HG03135 (cell line): ENCODE measurements around the gene GID8.
A peak's percentile ranks its signal among the peaks of the same experiment; 100 is the strongest.

Source experiments
- ATAC-seq: cut with Tn5 transposase; IDR thresholded peaks from one replicate; pipeline ENCODE4 v1.9.1; 2021; ENCODE audit warnings: mild to moderate bottlenecking, moderate library complexity; ENCODE audit not compliant: unreplicated experiment

The GID8 gene

DNA sequence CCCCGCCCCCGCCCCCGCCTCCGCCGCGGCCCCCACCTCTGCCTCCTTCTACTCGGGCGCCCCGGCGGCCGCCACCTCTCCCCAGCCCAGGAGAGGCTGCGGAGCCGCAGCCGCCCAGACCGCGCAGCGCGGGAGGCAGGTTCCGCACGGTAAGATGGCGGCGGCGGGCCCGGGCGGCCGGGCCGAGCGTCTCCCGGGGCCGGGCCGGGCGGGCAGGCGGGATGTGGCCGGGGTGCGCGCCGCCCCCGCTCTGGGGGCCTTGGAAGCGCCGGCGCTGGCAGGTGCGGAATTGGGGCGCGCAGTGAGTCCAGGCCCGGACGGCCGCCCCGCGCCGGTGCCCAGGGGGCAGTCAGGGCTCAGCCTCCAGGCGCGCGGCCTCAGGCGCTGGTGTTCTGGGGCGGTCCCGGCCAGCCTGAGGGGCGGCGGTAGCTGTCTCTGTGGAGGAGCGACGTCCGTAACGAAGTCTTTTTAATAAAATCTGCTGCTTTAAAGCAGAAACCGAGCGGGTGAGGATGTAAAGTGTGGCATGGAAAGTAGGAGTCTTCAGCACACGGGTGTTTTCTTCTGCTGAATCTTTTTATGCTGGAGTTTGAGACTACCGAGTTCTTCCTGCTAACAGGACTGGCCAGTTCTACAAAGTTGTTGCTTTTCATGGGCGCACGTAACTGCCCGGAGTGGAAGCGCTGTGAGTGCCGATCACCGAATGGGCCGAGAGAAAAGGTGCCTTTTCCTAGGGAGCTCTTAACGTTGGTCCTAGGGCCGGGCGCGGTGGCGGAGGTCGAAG, at the start of gene GID8:
Gene GID8 (plus strand): TSS at position 43 of the 784 bp plus-strand sequence. CDS start 3,356 bp downstream, outside the sequence.
- ATAC-seq: peak; percentile 38

DNA sequence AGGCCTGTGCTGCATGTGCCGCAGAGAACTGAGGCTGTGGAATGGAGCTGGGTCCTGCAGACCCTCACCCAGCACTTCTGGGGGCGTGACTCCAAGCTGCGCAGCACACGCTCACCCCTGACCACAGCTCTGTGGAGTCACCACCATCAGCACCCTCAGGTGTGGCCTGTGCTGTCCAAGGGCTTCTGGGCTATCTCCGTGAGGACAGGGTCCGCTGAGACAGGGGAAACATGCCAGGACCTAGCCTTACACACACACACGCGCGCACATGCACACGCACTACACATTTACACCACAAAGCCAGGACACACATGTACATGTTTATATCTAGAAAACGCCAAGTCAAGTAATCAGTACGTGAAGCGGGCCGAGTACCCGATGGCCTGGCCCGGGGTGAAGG, 49.5 kb upstream of the GID8 start:
- no peak for ATAC-seq

DNA sequence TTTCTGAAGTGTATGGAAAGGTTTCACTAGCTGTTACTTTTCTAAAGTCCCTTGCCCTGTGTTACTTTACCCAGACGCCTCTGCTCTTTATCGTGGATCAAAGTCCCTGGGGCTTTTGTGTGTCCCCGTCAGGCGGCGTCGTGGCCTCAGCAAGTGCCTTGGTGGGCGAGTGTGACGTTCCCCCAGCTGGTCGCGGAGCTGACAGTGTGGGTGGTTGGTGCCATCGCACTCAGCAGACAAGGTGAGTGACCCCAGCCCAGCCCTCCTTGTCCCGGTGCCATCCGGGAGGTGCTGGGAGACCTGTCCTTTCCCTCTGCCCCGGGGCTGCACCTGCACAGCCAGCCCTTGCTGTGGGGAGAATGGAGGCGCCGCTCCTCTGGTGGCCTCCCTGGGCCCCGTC, 49.0 kb upstream of the GID8 start:
- ATAC-seq: no peak

DNA sequence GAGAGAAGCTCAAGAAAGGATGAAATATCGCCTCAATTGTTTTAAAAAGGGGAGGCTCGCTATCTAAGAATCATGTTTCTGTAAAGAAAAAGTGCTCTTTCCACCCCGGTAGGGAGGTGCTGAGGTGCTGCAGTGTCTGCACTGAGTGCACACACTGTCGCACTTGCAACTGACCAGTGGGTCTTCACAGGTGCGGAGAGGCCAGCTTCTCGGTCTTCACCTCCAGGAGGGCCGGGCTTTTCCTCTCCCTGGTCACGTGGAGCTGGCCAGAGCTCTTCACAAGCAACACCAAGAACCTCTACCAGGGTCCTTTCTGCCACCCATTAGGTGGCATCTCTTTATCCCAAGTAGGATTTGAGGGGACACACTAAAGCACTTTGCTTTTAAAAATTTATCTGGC, 48.5 kb upstream of the GID8 start:
- no peak for ATAC-seq

DNA sequence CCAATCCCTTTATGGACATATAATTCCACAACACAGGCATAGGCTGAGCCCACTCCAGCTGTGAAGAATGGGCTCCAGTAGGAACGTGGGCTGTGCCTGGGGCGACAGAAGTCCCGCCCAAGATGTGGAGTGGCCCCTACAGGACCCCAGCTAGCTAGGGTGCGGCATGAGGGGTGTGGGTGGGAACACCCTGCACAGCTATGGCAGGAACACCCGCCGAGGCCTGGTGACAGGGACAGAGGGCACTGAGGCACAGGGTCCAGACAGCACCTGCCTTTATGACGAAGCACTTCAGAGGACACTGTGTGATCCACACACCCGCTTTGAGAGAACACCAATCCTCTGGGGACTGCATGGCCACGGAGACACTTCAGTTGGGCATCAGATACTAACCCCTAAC, 48.1 kb upstream of the GID8 start:
- ATAC-seq: no peak

DNA sequence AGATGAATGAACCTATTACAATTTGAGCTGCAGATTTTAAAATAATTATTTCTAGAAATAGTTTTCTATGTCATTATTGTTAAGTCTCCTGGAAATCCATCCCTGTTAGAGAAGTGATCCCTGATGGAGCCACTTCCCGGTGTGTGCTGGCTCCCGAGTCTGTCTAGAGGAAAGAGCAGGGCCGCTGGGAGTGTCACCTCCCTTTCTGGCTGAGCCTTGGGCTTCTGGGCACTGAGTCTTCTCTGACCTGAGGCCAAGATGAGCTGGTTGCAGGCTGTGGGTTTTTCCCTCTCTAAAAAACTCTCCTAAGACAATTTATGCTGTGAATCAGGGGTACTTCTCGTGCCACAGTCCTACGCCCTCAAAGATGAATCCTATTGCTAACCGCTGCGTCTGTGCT, 47.5 kb upstream of the GID8 start:
- ATAC-seq: no peak

DNA sequence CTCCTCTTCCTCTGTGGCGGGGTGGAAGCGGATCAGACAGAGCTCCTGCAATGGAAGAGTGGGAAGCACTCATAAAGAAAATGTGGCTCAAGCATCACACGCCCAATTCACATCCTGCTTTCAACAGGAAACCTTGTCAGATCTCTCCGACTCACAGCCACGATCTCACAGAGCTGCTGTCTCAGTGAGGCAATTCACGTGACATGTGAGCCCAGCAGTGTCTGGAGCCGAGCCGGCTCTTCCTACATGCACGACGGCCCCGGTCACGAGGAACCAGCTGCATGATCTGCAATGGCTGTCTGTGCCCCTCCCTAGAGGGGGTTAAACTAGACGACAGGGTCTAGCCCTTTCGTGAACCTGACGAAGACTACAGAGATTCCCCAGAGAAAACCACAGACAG, 46.8 kb upstream of the GID8 start:
- ATAC-seq: no peak

DNA sequence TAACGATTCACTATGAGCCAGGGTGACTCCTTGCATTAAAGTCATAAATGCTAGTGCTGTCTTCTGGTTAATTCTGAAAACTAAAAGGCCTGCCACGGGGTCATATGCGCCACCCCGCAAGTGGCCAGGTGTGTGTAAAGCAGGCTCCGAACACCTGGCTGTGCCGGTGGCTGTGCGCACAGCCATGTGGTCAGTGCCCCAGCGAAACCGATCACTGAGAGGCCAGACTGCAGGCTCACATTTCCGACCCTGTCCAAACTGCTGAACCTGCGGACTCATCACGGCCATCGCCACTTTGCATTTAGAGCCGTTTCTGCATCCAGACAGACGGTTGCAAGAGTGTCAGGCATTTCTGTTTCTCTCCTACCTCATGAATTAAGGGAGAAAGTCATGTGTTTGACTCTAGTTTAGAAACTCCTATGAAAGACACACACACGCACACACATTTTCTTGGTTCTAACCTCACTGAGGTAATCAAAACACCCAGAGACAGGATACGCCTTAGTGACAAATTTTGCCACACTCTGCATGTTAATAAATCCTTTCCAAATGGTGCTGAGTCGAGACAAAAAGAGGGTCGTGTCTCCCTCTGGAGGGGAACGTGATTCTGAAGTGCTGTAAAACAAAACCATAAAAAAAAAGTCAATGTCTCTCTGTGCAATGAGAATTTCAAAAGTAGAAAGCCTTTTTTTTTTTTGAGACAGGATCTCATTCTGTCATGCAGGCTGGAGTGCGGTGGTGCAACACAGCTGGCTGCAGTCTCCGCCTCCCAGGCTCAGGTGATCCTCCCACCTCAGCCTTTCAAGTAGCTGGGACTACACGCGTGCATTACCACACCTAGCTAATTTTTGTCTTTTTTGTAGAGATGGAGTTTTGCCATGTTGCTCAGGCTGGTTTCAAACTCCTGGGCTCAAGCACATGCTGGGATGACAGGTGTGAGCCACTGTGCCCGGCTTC, 45.3 kb upstream of the GID8 start:
- no peak for ATAC-seq

DNA sequence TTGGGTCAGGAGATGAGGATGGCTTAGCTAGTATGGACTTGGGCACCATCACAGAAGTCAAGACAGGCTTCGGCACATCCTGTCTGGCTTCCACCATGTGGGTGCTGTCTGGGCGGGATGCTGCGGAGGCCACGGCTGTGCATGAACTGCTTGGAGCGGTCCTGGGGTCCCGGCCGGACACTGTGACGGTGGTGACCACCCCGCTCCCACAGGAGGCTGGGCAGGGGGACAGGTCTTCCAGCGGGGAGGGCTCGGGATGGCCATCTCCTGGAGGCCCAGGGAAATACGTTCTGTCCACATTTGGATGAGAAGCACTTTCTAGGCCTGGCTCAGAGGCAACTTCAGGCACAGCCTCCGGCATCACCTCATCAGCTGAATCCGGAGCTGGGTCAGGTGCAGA, 44.2 kb upstream of the GID8 start:
- ATAC-seq: no peak

DNA sequence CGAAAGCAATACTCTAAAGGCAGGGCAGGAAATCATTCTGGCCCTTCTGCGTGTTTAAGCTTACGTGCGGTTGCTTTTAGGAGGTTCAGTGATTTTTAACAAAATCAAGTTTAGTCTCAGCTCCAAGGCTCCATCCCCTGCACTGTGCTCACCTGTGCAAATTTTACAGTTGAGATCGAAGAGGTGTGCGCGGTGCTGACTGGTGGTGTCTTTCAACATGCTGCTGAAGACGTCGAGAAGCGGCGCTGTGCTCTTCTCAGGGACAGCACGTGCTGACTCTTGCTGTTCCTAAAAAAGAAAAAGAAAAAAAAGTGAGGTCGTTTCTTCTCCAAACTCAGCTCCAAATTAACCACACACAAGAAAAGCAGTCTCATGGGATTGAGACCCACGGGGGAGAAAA, 43.7 kb upstream of the GID8 start:
- ATAC-seq: no peak

DNA sequence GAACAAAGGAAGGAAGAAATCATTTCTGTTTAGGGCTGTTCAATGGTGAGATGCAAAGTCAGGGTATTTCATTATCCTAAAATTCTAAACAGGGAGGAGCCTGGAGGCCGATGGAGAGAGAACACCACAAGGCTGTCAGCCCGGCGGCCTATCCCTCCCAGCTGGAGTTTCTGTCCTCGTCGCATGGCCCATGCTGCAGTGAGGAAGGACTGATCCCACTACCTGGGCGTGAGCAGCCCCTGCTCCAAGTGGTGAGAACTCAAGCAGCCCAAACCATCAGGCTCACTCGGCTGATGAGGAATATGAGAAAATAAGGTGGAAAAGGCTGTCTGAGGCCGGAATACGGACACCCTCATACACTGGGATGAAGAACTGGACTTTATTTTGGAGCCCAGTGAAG, 42.4 kb upstream of the GID8 start:
- no peak for ATAC-seq

DNA sequence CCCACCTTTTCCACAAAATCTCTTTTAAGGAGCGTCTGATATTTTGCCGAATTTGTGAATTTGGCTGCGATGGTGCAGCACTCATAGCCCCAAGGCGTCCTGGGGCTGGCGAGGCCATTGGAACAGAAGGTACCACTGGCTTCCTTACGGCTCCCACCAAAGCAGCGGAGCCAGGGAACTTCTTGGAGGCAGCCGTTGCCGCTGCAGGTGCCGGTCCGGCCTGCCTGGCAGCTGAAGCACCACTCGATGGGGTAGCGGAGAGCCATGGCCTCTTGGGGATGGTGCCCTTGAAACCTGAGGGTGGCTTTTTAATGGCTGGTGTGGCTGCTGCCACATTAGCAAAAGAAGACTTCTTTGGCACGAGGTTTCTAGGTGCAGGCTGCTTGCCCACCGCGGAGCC, 41.4 kb upstream of the GID8 start:
- ATAC-seq: no peak

DNA sequence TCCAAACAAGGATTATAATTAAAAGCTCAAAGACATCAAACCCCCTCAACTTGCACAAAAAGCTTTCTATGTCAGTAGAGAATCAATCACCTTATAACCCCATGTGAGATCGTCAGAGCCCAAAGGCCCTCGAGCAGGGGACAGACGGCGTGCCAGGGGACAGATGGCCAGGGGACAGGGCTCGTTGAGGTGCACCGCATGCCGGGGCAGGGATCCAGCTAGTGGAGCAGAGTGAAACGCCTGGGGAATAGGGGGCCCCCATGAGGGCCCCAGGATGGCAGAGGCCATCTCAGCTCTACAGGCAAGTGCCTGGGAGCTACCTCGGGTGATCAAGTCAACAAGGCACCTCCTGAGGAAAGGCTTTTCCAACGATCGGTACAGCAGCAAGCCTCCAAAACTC, 40.3 kb upstream of the GID8 start:
- no peak for ATAC-seq

DNA sequence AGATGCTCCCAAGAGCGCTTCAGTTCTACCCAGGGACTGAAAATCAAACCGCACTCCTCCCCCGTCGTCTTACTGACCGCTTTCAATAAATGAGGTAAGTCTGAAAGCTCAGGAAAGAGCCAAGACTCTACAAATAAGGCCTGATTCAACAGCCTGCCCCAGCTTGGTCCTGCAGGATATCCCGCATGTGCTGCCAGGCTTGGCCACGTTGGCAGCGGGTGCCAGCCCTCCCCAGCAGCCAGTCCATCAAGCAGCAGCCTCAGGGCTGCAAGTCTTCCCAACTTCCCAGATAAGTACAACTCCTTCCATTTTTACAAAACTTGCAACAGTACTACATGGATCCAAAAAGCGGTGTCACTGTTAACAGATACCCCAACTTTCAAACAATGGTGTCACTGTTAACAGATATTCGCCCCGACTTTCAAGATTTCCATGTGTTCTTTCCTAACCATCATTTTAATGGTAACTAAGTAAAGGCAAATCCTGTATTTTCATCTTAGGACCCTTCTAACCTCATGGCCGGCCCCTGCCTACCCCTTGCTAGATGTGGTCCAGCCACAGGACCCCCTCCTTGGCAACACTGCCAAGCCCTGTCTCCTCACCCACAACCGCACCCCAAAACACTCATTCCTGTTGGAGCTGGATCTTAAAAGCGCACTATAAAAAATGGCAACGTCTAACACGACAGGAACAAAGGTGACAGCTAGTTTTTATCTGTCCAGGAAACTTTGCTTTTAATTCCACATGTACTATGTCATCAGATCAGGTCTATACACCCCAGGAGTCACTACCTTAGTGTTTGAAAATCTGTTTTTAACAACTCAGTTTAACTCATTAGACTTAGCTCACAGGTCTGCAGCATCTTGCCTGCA, 39.6 kb upstream of the GID8 start:
- ATAC-seq: no peak

DNA sequence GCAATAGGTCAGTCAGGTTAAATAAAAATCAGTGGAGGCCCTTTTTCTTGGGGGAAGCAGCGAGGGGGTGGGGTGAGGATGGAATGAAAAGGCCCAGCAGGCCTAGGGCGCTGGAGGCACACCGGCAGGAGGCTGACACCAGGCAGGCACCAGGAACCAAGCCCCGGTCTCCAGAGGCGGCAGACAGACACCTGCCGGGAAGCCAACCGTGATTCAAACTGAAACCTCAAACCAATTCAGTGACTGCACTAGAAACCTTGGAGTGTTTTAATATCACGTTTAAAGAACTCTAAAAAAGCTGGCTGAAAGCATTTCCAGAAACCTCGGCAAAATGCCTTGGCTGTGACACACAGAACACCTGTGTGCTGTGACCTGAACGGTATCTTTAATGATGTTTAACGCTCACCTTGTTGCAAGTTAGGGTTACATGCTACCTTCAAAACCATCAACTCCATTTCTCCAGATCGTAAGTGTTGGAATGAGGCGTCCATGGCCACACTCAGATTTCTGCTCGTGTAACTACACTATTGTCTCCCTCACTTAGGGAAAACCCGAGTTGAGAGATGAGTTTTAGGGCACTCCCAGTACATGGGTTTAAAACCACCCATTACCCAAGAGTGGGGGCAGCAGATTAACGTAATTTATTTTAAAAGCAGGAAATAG, 38.8 kb upstream of the GID8 start:
- ATAC-seq: no peak

DNA sequence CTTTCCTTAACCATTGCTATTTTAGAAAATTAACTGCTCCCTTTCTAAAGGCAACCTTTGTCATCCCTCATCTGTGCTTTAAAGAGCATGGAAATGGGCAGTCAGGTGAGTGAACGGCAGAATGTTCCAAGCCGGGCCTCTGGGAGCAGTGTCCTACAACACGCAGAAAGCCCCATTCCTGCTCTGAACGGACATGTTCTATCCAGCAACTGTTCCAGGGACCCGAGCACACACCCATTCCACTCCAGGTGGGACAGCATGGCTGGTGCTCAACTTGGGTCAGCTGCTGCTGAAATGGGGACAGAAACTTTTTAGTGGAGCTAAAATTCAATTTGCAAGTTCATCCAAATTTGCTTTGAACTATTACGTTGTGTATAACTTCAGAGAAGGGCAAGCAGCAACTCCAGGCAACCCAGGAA, 38.3 kb upstream of the GID8 start:
- ATAC-seq: no peak

DNA sequence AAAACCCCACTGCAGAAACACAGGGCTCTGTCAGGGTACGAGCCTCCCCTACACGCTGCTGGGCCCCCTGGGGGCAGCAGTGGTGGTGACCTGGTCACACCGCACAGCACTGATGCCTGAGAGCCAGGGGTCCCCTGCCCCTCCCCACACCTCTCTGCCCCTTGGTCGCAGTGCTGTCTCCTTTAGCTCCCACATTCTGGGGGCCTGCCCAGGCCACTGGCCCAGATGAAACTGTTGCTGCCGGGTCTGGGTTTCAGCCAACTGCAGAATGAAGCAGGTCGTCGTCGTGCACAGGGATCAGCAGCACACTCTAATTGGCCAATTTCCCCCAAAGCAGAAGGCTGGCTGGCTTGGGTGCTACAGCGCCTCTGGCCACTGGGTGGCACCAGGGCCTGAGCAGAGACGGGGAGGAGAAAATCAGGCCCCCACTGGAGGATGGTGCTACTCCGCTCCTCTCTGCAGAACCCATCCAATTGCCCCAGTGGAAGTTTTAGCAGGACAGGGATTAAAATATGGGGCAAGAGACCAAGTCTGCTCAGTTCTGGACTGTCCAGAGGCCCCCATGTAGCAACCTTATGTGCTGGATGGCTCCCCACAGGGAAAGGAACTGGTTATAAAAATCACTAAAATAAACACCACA, 37.8 kb upstream of the GID8 start:
- peak; percentile 78 for ATAC-seq

DNA sequence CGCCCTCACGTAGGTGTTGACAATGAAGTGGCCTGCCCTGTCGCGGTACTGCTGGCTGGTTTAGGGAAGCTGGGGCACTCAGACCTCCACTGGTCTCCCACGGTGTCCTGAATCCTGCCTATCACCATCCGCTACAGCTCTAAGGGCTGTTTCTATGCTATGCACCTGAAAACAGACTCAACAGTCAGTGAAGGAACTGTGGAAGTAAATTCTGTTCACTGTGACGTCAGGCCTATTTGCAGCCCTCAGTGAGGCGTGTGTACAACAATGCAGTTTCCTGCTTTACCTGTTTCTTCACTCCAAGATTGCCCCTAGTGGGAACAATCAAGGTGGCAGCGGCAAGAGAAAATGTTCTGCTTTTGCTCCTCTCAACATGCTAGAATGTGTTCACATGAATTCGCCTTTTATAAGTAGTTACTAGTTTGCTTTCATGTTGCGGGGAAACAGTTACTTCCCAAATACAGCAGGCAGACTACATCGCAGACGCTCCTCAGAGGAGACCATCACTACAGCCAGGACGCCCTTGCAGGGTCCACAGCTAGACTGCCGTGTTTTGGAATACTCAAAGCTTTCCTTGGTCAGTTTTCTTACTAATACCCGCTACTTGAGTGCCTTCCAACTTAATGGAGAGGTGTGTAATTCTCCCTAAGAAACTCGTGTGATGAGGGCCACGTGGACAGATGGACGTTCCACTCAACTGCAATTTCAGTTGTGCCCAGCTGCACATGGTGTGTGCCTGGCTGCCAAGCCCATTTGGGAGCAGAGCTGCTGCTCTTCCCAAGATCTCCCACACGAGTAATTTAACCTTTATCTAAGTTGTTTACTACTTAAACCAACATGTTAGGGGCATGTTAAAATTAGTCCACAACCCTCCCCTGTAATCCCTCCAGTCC, 37.0 kb upstream of the GID8 start:
- ATAC-seq: peak; percentile 6

DNA sequence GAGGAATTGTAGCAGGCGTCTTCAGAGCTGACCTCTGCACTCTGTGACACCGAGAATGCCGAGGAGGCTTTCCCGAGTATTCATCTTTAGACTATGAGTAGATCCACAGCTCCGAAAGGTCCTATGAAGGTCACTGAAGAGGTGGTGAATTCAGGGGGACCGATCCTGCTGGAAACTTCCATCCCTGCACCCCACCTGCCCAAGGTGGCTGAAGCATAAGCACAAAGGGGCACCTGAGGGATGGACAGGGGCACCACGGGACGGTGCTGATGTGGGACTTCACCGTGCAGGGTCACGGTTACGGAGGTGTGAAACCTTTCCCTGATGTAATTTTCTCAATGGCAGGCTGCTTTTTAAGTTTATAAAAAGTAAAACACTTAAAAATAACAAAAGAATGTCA, 36.1 kb upstream of the GID8 start:
- ATAC-seq: no peak
